GM21529 (cell line): ENCODE data around the gene PON1.

Experiments
- ATAC-seq: cut with Tn5 transposase; IDR thresholded peaks from one replicate; pipeline ENCODE4 v1.9.1; 2021; ENCODE audit not compliant: unreplicated experiment

The PON1 gene

DNA sequence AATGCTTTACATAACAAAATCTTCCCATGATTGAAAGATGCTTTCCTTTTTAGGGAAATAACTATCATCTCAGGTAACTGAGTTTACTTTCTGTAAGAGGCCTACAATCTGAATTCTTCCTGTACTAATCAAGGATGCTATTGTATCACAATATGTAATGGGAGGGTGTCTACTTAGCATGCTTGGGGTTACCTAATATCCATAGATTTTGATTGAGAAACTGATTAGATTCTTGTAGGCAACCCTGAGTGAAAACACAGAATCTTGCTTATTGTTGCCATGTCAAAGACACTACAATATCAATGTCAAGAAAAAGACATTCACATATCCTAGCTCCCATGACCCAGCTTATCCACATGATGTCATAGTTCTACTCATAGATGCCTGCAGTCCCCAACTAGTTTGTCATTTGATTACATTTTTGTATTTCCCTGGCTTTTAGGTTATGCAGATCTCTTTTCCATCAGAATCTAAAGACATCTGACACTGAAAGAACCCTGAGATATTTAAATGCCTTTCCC, 62.4 kb downstream of the PON1 start:
- no peak for ATAC-seq

DNA sequence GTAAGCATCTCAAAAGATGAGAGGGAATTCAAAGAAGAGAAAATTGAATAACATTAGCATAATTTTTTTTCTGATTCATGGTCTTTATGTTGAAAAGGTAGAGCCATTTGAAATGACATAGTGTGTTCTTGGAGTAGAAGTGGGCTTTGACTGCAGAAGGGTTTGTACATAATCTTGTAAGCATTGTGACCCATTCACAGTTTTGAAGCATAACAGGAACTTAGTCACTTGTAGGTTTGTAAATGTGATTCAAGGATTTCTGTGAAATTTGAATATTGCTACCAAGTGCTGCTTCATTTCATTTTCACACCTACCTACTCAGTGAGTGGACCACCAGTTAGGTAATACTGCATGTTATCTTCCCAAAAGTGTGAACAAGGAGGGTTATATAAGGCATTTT, 68.6 kb downstream of the PON1 start:
- no peak for ATAC-seq

DNA sequence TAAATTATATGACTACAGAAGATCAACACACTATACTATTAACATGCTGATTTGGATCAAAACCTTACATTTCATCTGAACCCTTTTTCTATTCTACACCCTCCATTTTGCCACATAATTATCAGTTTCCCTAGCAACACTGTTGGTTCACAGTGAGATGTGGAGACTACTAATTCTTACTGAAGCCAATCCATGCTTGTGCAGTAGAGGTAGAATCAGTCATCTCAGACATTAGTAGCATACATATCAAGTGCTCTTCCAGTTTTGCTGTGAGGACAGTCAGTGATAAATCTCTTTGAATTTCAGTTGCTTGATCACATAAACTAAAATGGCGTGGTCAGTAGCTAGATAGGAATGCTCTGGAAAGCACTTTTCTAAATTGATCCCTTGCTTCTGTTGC, 70.3 kb downstream of the PON1 start:
- ATAC-seq, result no peak

DNA sequence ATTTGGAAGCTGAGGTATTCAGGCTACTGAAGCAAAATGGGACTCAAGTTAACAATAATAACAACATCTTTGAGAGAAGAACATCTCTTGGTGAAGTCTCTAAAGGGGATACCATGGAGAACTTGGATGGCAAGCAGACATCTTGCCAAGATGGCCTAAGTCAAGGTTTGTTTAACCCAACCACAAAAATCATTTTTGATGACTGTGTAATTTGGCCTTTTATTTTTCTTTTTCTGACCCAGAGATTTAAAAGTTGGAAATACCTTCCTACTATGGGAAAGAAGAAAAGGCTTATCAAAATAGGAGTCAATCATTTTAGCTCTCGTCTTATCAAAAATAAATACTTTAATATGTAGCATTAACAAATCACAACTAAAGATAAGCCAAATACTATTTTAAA, 72.4 kb downstream of the PON1 start:
- no peak for ATAC-seq

DNA sequence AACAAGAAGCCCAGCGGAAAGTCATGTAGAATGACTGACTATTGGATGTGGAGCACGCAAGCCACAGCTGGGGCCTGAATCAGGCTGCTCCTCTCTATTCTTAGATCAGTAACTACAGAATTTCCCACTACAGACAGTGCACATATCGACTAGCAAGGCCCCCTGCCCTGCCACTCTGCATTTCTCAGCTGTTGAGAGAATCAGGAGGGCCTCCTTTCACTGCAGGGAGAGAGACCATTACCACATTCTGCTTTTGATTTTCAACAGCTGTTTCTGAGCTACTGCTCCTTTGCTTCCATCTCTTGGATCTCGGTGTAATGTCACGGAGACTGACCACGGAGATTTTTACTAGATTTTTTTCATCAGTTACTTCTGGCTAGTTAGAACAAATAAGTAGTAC, 73.8 kb downstream of the PON1 start:
- no peak for ATAC-seq
